Measurements from ENCODE around the gene DEPDC4. TPM values are rescaled to one million over a fixed set of nuclear protein-coding genes. Genes with fewer than 3 reads are reported as not detected.

Gene DEPDC4
- total and polyA plus RNA-seq, 2 of the 13 experiments (the other 11 are each of a cell fraction or from before 2014, with no cell fraction given): 2.2 to 5.7 TPM

DNA sequence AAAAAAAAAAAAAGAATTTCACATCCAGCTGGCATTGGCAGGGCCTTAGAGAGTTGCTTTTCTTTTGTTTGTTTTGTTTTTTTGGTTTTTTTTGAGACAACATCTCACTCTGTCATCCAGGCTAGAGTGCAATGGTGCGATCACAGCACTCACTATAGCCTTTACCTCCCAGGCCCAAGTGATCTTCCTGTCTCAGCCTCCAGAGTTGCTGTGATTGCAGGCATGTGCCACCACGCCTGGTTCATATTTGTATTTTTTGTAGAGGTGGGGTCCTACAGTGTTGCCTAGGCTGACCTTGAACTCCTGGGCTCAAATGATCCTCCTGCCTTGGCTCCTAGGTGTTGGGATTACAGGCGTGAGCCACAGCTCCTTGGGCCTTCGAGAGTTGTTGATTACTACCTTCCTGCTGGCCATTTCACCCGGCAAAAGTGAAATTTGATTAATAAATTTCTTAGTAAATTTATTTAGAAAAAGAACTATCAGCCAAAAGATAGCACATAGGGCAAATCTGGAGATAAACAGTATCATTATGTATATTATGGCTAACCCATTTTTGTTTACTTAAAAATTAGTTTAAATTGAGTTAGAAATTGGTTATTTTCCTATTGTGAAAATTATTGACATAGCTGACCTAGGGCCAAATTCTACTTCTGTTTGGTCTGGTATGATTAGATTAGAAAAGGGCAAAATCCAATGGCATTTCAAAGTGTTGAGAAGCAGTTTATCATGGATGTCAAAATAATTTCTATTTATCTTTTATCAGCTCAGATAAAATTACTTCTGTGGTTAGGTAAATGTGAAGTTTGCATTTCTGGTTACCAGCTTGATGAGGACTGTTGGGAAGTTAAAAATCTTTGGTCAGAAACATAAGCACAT, 53.6 kb downstream of the DEPDC4 start (continued):
- TF ChIP-seq, protein P1, sequence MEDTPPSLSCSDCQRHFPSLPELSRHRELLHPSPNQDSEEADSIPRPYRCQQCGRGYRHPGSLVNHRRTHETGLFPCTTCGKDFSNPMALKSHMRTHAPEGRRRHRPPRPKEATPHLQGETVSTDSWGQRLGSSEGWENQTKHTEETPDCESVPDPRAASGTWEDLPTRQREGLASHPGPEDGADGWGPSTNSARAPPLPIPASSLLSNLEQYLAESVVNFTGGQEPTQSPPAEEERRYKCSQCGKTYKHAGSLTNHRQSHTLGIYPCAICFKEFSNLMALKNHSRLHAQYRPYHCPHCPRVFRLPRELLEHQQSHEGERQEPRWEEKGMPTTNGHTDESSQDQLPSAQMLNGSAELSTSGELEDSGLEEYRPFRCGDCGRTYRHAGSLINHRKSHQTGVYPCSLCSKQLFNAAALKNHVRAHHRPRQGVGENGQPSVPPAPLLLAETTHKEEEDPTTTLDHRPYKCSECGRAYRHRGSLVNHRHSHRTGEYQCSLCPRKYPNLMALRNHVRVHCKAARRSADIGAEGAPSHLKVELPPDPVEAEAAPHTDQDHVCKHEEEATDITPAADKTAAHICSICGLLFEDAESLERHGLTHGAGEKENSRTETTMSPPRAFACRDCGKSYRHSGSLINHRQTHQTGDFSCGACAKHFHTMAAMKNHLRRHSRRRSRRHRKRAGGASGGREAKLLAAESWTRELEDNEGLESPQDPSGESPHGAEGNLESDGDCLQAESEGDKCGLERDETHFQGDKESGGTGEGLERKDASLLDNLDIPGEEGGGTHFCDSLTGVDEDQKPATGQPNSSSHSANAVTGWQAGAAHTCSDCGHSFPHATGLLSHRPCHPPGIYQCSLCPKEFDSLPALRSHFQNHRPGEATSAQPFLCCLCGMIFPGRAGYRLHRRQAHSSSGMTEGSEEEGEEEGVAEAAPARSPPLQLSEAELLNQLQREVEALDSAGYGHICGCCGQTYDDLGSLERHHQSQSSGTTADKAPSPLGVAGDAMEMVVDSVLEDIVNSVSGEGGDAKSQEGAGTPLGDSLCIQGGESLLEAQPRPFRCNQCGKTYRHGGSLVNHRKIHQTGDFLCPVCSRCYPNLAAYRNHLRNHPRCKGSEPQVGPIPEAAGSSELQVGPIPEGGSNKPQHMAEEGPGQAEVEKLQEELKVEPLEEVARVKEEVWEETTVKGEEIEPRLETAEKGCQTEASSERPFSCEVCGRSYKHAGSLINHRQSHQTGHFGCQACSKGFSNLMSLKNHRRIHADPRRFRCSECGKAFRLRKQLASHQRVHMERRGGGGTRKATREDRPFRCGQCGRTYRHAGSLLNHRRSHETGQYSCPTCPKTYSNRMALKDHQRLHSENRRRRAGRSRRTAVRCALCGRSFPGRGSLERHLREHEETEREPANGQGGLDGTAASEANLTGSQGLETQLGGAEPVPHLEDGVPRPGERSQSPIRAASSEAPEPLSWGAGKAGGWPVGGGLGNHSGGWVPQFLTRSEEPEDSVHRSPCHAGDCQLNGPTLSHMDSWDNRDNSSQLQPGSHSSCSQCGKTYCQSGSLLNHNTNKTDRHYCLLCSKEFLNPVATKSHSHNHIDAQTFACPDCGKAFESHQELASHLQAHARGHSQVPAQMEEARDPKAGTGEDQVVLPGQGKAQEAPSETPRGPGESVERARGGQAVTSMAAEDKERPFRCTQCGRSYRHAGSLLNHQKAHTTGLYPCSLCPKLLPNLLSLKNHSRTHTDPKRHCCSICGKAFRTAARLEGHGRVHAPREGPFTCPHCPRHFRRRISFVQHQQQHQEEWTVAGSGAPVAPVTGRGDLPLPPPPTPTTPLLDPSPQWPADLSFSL (CRISPR knock-in tag; IDR thresholded peaks at IDR 0.05): no peak
- TF ChIP-seq MAFK (conservative IDR thresholded peaks at IDR 0.05 in 1 of 2, IDR thresholded peaks at IDR 0.05 in 1 of 2; ENCODE audit: low read length in 2 of 2) (no peak), SP4 (CRISPR knock-in tag; IDR thresholded peaks at IDR 0.05) (0 out of 2 replicates have a peak, but pooled peaks have one; percentile 26), ZNF446 (CRISPR knock-in tag; IDR thresholded peaks at IDR 0.05) (no peak), HDAC1 (CRISPR knock-in tag; IDR thresholded peaks at IDR 0.05) (no peak), NFYC (CRISPR knock-in tag; IDR thresholded peaks at IDR 0.05) (no peak), ZZZ3 (CRISPR knock-in tag; IDR thresholded peaks at IDR 0.05; ENCODE audit: borderline replicate concordance) (no peak), ZNF674 (CRISPR knock-in tag; IDR thresholded peaks at IDR 0.05; ENCODE audit: low read depth) (no peak), JDP2 (CRISPR knock-in tag; IDR thresholded peaks at IDR 0.05; ENCODE audit: borderline replicate concordance) (no peak), ZNF383 (CRISPR knock-in tag; IDR thresholded peaks at IDR 0.05; ENCODE audit: borderline replicate concordance) (no peak), IKZF1 (IDR thresholded peaks at IDR 0.05) (no peak), POLR2AphosphoS2 (IDR thresholded peaks at IDR 0.05; ENCODE audit: low read depth, low read length) (no peak), CAMTA2 (CRISPR knock-in tag; IDR thresholded peaks at IDR 0.05; ENCODE audit: borderline replicate concordance) (no peak)
- TF ChIP-seq, protein P2, sequence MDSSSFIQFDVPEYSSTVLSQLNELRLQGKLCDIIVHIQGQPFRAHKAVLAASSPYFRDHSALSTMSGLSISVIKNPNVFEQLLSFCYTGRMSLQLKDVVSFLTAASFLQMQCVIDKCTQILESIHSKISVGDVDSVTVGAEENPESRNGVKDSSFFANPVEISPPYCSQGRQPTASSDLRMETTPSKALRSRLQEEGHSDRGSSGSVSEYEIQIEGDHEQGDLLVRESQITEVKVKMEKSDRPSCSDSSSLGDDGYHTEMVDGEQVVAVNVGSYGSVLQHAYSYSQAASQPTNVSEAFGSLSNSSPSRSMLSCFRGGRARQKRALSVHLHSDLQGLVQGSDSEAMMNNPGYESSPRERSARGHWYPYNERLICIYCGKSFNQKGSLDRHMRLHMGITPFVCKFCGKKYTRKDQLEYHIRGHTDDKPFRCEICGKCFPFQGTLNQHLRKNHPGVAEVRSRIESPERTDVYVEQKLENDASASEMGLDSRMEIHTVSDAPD (CRISPR knock-in tag; IDR thresholded peaks at IDR 0.05): 0 out of 2 replicates have a peak, but pooled peaks have one; percentile 39
- TF ChIP-seq, protein P3, sequence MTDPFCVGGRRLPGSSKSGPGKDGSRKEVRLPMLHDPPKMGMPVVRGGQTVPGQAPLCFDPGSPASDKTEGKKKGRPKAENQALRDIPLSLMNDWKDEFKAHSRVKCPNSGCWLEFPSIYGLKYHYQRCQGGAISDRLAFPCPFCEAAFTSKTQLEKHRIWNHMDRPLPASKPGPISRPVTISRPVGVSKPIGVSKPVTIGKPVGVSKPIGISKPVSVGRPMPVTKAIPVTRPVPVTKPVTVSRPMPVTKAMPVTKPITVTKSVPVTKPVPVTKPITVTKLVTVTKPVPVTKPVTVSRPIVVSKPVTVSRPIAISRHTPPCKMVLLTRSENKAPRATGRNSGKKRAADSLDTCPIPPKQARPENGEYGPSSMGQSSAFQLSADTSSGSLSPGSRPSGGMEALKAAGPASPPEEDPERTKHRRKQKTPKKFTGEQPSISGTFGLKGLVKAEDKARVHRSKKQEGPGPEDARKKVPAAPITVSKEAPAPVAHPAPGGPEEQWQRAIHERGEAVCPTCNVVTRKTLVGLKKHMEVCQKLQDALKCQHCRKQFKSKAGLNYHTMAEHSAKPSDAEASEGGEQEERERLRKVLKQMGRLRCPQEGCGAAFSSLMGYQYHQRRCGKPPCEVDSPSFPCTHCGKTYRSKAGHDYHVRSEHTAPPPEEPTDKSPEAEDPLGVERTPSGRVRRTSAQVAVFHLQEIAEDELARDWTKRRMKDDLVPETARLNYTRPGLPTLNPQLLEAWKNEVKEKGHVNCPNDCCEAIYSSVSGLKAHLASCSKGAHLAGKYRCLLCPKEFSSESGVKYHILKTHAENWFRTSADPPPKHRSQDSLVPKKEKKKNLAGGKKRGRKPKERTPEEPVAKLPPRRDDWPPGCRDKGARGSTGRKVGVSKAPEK (CRISPR knock-in tag; IDR thresholded peaks at IDR 0.05; ENCODE audit: borderline replicate concordance): no peak
- TF ChIP-seq, protein P4, sequence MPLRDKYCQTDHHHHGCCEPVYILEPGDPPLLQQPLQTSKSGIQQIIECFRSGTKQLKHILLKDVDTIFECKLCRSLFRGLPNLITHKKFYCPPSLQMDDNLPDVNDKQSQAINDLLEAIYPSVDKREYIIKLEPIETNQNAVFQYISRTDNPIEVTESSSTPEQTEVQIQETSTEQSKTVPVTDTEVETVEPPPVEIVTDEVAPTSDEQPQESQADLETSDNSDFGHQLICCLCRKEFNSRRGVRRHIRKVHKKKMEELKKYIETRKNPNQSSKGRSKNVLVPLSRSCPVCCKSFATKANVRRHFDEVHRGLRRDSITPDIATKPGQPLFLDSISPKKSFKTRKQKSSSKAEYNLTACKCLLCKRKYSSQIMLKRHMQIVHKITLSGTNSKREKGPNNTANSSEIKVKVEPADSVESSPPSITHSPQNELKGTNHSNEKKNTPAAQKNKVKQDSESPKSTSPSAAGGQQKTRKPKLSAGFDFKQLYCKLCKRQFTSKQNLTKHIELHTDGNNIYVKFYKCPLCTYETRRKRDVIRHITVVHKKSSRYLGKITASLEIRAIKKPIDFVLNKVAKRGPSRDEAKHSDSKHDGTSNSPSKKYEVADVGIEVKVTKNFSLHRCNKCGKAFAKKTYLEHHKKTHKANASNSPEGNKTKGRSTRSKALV (CRISPR knock-in tag; IDR thresholded peaks at IDR 0.05): no peak
